ENCODE measurements around the gene TRAF1.
"Not testable (repeated sequence)": the region's sequence is repeated elsewhere in the genome, so short reads cannot be mapped to it uniquely, and the experiment has no call there.

TRAF1 gene, protein sequence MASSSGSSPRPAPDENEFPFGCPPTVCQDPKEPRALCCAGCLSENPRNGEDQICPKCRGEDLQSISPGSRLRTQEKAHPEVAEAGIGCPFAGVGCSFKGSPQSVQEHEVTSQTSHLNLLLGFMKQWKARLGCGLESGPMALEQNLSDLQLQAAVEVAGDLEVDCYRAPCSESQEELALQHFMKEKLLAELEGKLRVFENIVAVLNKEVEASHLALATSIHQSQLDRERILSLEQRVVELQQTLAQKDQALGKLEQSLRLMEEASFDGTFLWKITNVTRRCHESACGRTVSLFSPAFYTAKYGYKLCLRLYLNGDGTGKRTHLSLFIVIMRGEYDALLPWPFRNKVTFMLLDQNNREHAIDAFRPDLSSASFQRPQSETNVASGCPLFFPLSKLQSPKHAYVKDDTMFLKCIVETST

DNA sequence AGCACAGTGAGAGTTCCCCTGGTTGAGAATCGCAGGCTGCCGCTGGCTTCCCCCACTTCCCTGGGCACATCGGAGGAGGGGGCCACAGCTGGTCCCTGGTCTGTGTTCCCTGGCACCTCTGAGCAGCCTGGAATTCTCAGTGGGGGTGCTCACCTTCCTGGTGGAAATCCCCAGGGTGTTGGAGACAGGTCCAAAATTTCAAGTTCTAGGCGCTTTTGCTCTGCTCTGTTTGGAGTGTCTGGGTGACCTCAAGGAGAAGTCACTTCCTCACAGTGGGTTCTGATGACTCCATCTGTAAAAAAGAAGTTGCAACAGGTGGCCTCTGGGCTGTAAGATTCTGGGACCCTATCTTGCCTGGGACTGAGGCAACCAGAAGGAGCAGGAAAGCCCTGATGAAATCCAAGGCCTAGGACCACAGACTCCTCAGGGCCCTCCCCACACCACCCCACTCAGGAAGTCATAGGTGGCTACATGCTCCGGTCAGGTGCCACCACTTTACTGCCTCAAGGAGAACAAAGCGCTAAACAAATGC lies at the start of gene TRAF1:
TRAF1 (minus strand) TSS at position 400 of the 532 bp plus-strand sequence. CDS start 721 bp downstream, outside the sequence.
- no peak for DNase-seq (ENCODE audit: low spot score)

DNA sequence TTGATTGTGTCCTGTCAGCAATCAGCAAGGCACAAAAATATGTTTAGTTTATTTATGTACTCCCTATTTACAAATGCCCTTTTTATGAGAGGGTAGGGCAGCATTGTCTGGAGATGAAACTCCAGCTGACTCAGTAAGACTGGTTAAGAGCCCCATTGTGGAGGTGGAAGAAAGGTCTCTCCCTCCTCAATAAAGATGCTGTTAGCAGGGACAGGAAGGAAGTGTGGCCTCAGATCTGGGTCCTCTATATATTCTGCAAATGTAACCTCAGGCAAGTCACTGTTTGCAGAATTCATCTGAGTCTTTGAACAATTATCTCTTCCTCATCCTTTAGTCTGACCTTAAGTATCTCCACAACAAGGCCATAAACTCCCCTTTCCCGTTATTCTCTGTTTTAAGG lies 48.3 kb upstream of the TRAF1 start:
- no peak for DNase-seq (ENCODE audit: low spot score)

DNA sequence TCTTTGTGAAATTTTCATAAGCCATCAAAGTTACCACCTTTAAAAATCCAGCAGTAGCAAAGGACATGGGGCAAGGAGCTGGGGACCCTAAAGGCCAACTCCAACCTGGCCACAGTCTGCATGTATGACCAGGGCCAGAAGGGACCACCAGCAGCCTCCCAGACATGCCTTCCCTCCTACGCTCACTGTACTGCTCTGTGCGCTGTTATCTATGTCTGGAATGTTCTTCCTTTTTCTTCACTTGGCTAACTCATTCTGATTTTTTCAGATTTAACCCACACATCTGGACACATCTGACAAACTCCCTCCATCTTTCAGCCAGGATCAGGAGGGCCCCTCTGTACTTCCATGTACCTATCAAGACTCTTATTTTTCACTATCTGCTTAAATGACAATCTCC lies 47.6 kb upstream of the TRAF1 start:
- DNase-seq (ENCODE audit: low spot score), result no peak

DNA sequence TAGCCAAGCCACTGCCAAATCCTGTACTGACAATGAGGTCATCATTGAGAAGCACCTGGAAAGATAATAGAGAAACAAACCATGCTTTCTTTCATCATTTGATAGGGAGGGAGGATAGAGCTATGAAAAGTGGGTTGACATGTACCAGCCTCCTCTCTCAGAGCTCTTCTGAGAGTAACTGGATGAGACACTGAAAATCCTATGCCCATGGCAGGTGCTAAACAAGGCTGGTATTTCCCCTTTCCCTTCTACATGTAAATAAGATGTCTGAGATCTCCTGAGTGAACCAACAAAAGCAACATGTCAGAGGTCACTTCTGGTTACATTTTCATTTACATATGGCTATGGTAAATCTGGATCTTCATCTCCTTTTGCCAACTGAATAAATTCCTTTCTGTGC lies 45.3 kb upstream of the TRAF1 start:
- no peak for DNase-seq (ENCODE audit: low spot score)

DNA sequence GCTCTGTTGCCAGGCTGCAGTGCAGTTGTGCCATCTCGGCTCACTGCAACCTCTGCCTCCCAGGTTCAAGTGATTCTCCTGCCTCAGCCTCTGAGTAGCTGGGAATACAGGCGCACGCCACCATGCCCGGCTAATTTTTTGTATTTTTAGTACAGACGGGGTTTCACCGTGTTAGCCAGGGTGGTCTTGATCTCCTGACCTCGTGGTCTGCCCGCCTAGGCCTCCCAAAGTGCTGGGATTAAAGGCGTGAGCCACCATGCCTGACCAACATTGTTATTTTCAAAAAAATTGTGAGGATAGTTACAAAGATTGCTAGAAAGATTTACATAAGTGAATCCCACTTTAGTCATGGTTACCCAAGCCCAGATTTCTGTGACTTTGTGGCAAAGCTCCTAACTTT lies 44.9 kb upstream of the TRAF1 start:
- DNase-seq (ENCODE audit: low spot score), result not testable (repeated sequence)

DNA sequence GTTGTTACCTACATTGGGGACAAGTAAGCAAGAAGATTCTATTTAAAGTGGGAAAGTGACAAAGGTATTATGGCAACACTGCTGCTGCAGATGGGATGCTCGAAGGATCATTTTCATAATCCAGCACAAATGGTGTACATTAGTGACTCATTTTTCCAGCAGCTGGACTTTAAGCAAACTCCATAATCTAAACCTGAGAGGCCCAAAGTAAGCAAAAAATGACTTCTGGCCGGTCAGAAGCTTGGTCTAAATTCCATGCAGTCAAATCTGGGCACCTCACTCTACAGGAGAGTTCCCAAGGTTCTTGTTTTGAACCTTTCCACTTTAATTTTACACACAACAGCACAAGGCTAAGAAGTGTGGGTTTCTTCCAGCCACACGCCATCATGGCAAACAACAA lies 43.6 kb upstream of the TRAF1 start:
- DNase-seq (ENCODE audit: low spot score), result no peak

DNA sequence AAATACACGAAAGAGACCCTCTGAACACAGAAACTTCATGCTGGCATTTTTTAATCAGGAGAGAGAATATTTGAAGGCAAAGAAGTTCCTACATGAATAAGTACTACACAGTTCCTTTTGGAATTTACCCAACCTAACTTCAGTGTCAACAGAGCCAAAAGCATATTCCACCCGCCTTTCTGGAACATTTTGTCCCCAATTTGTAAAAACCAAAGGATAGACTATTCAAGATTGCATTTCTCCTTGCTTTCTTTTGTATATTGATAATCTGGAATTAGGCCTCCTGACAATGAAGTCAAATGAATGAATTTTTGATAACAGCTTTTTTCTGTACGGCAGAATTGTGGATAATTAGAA lies 39.4 kb upstream of the TRAF1 start:
- no peak for DNase-seq (ENCODE audit: low spot score)

DNA sequence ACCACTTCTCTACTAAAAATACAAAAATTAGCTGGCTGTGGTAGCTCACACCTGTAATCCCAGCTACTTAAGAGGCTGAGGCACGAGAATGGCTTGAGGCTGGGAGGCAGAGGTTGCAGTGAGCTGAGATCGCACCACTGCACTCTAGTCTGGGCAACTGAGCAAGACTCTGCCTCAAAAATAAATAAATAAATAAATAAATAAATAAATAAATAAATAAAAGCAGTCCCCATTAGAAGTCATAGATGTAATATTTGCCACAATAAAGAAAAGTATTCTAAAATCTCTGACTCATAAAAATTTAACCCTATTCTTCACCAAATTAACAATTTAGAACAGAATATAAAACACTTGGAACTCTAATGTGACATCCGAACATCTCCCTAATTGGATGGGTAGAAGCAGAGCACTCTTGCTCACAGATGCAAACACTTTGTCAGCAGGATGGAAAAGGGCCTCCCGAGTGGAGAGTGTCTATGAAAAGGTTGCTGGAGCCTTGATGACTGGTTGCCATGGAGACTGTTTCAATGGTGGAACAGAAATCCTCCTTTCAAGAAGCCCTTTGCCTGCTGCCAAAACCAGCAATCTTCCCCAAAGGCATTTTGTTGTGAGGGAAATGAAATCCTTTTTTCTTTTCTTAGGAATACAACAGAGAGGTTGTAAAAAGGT lies 38.9 kb upstream of the TRAF1 start:
- peak; percentile 59 for DNase-seq (ENCODE audit: low spot score)

DNA sequence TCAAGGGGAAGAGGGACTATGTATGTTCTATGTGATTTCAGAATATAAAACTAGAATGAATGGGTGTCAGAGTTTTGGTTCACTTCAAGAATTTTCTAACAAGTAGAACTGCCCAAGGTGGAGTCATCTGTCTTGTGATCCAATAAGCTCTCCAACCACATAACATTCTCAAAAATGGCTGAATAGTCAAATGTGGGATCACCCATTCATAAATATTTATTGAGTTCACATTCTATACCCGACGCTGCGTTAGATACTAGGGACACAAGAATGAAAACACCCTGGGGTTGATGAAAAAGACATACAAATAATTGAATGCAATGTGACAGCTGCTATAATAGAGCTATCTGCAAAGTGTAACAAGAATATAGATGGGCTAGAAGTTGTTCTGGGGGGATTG lies 35.3 kb upstream of the TRAF1 start:
- no peak for DNase-seq (ENCODE audit: low spot score)

DNA sequence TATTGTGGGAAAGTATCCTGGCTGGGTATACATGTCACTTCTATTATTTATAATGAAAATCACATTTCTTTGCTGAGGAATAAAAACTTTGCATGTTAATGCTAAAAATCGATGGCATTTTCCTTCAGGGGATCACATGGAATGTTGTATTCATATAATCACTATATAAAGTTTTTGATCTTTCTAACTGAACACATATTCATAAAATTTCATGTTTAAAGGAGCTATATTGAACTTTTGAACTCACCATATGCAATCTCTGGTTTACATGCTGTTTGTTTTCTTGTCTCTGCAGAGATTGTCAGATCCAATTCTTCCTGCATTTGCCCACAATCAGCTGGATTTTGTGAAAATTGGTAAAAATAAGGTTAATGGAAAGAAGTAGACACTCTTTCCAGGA lies 33.4 kb upstream of the TRAF1 start:
- no peak for DNase-seq (ENCODE audit: low spot score)

DNA sequence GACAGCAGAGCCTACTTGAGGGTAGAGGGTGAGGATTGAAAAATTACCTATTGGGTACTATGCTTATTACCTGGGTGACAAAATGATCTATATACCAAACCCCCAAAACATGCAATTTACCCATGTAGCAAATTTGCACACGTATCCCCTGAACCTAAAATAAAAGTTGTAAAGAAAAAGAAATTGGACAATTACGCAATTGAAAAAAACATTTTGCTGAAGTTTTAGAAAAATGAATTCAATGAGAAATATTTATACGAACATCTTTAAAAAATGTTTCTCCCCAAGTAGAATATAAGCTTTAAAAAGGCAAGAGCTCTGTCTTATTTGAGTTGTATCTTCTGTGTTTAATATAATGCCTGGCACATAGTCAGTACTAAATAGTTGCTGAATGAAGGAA lies 30.3 kb upstream of the TRAF1 start:
- no peak for DNase-seq (ENCODE audit: low spot score)

DNA sequence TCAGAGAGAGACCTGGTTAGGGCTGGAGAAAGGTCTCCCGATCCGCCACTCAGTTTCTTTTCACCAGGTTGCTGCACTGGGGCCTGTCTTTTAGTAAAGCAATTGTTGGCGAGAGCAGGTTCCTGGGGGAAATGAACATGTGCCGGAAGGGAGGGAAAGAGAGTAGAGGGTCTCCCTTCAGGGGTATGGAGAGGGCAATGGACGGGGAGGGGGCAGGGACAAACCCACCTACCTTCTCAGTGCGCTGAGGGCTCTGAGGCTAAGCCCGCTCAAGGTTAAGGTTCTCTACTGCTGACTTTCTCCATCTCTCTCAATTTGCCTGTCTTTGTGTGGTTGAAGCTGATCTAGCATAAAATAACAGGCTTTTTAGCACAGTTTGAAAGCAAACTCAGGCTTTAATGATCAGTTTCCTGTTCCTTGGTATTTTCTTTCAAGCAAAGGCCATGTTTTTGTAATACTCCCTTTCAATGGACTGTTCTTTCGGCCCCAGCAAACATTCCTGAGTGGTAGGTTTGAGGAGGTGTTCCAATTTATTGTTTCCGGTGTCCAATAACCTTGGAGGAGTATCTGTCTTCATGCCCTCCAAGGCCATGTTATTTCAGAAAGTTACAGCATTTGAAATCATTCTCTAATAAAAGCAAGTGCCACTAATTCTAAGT lies 25.5 kb upstream of the TRAF1 start:
- DNase-seq (ENCODE audit: low spot score), result no peak

DNA sequence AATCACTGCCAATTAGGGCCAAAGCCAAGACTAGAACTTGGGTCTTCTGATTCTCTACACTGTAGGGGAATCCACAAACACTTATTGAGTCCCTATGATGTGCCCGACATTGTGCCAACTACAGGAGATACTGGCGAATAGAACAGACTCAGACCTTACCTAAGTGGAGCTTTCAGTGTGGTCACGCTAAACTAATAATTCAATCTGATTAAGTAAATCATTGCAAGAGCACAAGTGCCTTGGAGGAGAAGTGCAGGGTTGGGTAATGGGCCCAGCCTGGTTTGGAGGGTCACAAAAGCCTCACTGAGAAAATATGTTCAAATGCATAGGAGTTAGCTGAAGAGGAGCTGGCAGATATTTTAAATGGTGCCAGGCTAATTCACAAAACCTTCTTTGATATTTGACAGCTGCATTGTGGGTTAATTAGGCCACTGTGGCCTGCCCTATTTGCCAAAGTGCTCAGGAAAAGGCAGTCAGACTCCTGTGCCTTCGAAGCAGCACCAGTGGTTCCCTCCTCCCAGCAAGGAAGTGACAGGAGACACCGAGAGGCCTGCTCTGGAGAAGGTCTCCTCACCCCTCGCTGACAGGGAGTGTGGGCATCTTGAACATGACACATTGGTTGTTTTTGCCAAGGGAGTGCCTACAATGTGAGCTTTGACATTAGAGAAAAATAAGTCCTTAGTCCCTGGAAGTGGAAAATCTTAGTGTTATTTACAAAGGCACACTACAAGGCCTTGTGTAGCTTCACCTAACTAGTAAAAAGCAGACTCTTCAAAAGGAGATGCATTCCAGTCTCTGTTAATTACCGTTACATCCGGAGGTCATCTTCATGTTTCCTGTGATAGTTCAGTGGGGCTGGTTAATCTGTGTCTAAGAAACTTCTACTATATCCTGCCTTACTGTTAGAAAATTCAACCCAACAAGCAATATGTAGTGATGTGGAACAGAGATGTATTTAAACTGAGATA lies 24.1 kb upstream of the TRAF1 start:
- no peak for DNase-seq (ENCODE audit: low spot score)

DNA sequence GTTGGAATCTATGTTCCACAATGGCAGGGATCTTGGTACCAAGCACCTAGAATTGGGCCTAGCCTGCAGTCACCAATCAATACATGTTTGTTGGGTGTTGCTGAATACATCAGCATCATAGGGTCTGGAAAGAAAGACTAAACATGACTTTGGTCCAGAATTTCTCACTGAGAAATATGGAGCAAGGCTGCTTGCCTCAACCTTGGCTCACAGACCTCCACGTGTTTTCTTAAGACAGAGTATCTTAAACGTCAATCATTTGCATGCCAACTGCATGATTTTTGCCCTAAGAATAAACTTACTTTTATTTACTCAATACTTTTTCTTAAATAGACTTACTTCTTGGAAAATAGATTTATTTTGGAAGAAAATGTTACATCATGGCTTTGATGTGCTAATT lies 22.7 kb upstream of the TRAF1 start:
- no peak for DNase-seq (ENCODE audit: low spot score)

DNA sequence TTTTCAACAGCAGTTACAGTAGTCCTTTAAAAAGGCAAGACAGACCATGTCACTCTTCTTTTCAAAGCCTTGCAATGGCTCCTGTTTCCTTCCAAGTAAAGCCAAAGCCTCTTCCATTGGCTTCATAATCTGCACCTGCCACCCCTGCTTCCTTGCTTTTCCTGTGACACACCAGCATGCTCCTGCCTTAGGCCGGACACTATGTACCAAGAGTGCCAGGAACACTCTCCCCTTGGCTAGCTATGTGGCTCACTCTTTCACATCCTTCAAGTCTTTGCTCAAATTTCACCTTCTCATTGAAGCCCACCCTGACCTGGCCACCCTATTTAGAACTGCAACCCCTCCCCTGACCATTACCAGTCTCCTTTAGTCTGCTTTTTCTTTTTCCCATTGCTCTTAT lies 22.2 kb upstream of the TRAF1 start:
- DNase-seq (ENCODE audit: low spot score), result no peak

DNA sequence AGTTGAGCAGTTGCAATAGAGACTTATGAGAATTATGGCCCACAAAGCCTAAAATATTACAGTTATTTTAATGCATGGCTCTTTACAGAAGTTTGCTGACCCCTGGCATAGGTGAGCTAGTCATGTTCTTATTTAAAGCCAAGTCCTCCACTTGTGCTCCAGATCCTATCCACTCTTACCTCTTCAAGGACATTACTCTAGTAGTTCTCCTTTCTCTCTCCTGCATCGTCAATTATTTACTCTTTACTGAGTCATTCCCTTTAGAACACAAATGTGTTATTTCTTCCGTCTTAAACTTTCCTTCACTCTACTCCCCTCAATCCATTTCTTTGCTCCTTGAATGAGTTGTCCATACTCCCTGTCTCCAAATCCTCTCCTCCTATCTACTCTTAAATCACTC lies 20.6 kb upstream of the TRAF1 start:
- DNase-seq (ENCODE audit: low spot score), result no peak

DNA sequence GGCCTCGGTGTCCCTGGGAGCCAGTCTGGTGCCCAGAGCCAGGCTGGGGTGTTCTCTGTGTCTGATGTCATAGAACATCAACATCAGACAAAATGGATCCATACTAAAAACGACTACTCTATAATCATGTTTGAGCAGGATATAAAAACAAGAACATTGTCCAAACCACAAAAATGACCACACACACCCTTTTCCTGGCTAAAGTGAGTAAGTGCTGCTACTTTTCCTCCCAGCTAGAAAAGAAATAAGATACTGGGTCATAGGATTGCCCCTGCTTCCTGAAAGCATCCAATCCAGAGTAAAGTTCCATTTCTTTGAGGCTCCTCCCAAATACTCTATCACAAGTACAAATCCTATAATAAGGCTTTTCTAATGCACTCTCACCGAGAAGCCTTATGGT lies 19.7 kb upstream of the TRAF1 start:
- DNase-seq (ENCODE audit: low spot score), result no peak

DNA sequence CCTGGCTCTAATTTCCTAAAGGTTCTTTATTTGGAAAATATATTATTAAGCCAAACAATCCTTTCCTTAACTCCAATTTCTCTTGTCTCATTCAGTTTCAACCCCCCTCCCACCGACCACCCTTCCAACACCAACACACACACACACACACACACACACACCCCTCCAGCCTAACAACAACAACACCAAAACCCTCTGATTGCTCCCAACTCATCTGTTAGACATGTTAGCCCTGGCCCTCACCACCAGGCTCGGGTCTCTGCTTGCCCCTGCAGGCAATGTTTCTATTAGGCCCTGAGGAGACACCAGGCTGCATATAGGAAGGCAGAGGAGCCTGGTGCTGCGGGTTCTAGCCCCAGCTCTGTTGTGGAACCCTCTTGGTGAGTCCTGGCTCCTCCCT lies 18.4 kb upstream of the TRAF1 start:
- no peak for DNase-seq (ENCODE audit: low spot score)

DNA sequence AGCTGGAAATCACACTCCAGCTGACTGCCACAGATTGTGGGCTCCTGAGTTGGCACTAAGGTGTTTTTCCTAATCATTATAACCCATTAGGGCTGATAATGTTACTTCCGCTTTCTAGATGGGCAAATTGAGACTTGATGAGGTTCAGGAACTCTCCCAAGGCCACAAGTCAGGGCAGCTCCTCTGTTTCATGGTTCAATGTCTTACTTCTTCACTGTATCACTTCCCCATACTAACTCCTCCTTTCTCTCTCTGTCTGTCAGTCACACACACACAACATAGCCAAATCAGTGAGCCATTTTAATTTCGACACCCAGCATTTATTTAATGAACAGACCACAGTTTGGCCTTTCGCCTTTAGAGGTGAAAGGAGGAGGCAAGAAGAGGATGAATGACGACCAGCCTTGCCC lies 17.8 kb upstream of the TRAF1 start:
- no peak for DNase-seq (ENCODE audit: low spot score)

DNA sequence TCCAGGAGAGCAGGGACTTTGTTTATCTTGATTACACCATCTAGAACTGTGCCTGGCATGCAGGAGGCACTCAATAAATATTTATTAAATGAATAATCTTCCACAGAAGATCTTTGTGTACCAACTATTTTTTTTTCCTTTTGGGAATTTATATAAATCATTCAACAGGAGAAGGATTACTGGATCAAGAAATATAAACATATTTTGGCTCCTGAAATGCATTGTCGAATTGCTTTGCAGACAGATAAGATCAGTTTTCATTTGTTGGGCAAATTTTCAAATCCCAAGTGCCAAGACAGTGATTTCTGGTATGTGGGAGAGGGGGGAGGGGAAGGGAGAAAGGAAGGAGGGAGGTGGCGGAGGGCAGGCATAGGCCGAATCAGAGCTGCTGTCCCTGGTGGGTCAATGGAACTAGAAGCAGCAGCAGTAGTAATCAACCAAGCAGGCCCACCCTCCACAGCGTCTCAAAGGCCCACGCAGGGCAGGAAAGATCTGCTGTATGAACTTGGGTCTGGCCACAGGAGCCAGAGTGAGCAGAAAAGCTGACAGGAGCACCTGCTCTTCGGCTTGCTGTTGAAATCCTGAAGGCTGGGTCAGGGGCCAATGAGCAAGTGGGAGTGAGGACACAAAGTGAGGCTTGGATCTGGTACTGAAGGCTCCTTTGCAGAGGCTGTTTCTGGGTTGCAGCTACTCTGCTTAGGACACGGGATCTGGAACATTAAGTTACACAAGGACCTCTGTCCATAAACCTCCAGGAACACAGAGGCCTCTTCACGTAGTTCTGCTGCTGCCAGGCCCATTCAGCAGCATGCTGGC lies 15.8 kb upstream of the TRAF1 start:
- DNase-seq (ENCODE audit: low spot score), result peak; percentile 50
